ENCODE measurements around the gene ZNF280D. TPM values are rescaled to one million over a fixed set of nuclear protein-coding genes. Genes with fewer than 3 reads are reported as not detected.

ZNF280D gene
- polyA plus RNA-seq, 1 donor from 2014 or later, result 35.4 TPM

GRCh38 chr15:56767315-56767714 is 34.0 kb upstream of the ZNF280D start:
- no peaks in the 10 kb centered on the region for H3K79me2 ChIP-seq (replicated peaks; ENCODE audit: insufficient read depth, low read length)
- no peak overlapping the region for H3K9ac ChIP-seq (ENCODE audit: low read length)
- H3K4me3 ChIP-seq (ENCODE audit: low read length), result no peak overlapping the region
- H3K9me3 ChIP-seq (ENCODE audit: low read length), result no peaks in the 10 kb centered on the region
- TF ChIP-seq EP300 (conservative IDR thresholded peaks at IDR 0.05; ENCODE audit: poor library complexity, severe bottlenecking) (no peak), TAF1 (IDR thresholded peaks at IDR 0.05; ENCODE audit: low read depth) (no peak), POLR2AphosphoS5 (IDR thresholded peaks at IDR 0.05) (no peak), CTCF (IDR thresholded peaks at IDR 0.05; ENCODE audit: poor library complexity, severe bottlenecking) (no peak), EZH2 (IDR thresholded peaks at IDR 0.05; ENCODE audit: borderline replicate concordance, insufficient read depth, low read length, poor library complexity, severe bottlenecking) (no peak), REST (IDR thresholded peaks at IDR 0.05; ENCODE audit: borderline replicate concordance) (no peak), SMC3 (conservative IDR thresholded peaks at IDR 0.05; ENCODE audit: poor library complexity) (no peak), RAD21 (conservative IDR thresholded peaks at IDR 0.05) (no peak), MXI1 (conservative IDR thresholded peaks at IDR 0.05; ENCODE audit: poor library complexity, severe bottlenecking) (no peak)
- no peaks in the 10 kb centered on the region for H3K9me2 ChIP-seq (ENCODE audit: insufficient read depth, low read length)
- H2AFZ ChIP-seq (ENCODE audit: low read depth, low read length), result no peak overlapping the region
- H3K36me3 ChIP-seq (ENCODE audit: insufficient read depth, low read length), result no peaks in the 10 kb centered on the region
- no peaks in the 10 kb centered on the region for H3F3A ChIP-seq (ENCODE audit: insufficient read depth, low read length, poor library complexity, severe bottlenecking)
- H3K27ac ChIP-seq (ENCODE audit: low read length), result no peak overlapping the region
- no peak overlapping the region for H3K4me2 ChIP-seq (ENCODE audit: low read length)
- H4K20me1 ChIP-seq (ENCODE audit: insufficient read depth), result no peaks in the 10 kb centered on the region
- no peaks in the 10 kb centered on the region for H3K27me3 ChIP-seq (ENCODE audit: insufficient read depth, low read depth, low read length)

GRCh38 chr15:56765251-56765650 is 31.9 kb upstream of the ZNF280D start:
- Histone ChIP-seq H3K27me3 (ENCODE audit: insufficient read depth, low read depth, low read length) (no peaks in the 10 kb centered on the region), H3F3A (ENCODE audit: insufficient read depth, low read length, poor library complexity, severe bottlenecking) (no peaks in the 10 kb centered on the region), H3K4me2 (ENCODE audit: low read length) (no peak overlapping the region), H4K20me1 (ENCODE audit: insufficient read depth) (no peaks in the 10 kb centered on the region), H3K4me3 (ENCODE audit: low read length) (no peak overlapping the region), H3K9ac (ENCODE audit: low read length) (no peak overlapping the region), H3K27ac (ENCODE audit: low read length) (no peak overlapping the region), H3K36me3 (ENCODE audit: insufficient read depth, low read length) (no peaks in the 10 kb centered on the region), H3K9me2 (ENCODE audit: insufficient read depth, low read length) (no peaks in the 10 kb centered on the region), H3K9me3 (ENCODE audit: low read length) (no peaks in the 10 kb centered on the region), H3K79me2 (replicated peaks; ENCODE audit: insufficient read depth, low read length) (no peaks in the 10 kb centered on the region), H2AFZ (ENCODE audit: low read depth, low read length) (no peak overlapping the region)
- no peak for TF ChIP-seq EP300 (conservative IDR thresholded peaks at IDR 0.05; ENCODE audit: poor library complexity, severe bottlenecking)
